ENCODE data around the gene ITGB8.

DNA sequence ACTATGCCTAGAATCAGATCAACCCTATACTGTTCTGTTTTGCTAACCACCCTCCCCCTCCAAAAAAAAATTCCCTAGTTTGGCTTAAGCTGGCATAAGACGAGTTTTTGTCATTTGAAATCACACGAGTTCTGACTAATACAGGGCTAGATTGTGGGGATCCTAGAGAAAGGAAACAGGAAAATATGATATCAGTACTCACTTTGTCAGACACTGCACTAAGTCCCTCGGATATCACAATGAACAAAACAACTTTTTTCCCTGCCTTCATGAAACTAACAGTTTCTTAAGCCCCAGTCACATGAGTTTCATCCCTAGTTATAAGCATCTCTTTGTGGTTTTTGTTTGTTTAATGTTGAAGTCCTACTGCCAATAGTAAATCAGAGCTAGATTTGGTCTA, 118.5 kb downstream of the ITGB8 start:
- TF ChIP-seq CTCF (IDR thresholded peaks at IDR 0.05) (no peak), POLR2A (IDR thresholded peaks at IDR 0.05) (no peak)
